ENCODE measurements around the gene C19orf47.
"Not testable (repeated sequence)": the region's sequence is repeated elsewhere in the genome, so short reads cannot be mapped to it uniquely, and the experiment has no call there.

C19orf47 gene

GRCh38 chr19:40344422-40344821 is 3.8 kb downstream of the C19orf47 start:
- no peak for TF ChIP-seq ZNF274 (IDR thresholded peaks at IDR 0.05; ENCODE audit: low read depth, low read length)
- H3K4me3 ChIP-seq (ENCODE audit: low read length) = no peak overlapping the region

- TF ChIP-seq ZNF274 (IDR thresholded peaks at IDR 0.05; ENCODE audit: low read depth, low read length) = no peak
- H3K4me3 ChIP-seq (ENCODE audit: low read length) = no peak overlapping the region
Observed at GRCh38 chr19:40342644-40343311, 5.4 kb downstream of the C19orf47 start.

- H3K4me3 ChIP-seq (ENCODE audit: low read length) = no peak overlapping the region
- no peak for TF ChIP-seq ZNF274 (IDR thresholded peaks at IDR 0.05; ENCODE audit: low read depth, low read length)
Observed at GRCh38 chr19:40341601-40342482, 6.4 kb downstream of the C19orf47 start.

- H3K4me3 ChIP-seq (ENCODE audit: low read length) = no peak overlapping the region
- TF ChIP-seq ZNF274 (IDR thresholded peaks at IDR 0.05; ENCODE audit: low read depth, low read length) = no peak
Observed at GRCh38 chr19:40339018-40339728, 9.0 kb downstream of the C19orf47 start.

- TF ChIP-seq ZNF274 (IDR thresholded peaks at IDR 0.05; ENCODE audit: low read depth, low read length) = no peak
- H3K4me3 ChIP-seq (ENCODE audit: low read length) = no peak overlapping the region
Observed at GRCh38 chr19:40337594-40337993, 10.6 kb downstream of the C19orf47 start.

- H3K4me3 ChIP-seq (ENCODE audit: low read length) = no peak overlapping the region
- TF ChIP-seq ZNF274 (IDR thresholded peaks at IDR 0.05; ENCODE audit: low read depth, low read length) = no peak
Observed at GRCh38 chr19:40337107-40337506, 11.1 kb downstream of the C19orf47 start.

GRCh38 chr19:40336601-40336900 is 11.6 kb downstream of the C19orf47 start:
- H3K4me3 ChIP-seq (ENCODE audit: low read length) = no peak overlapping the region
- no peak for TF ChIP-seq ZNF274 (IDR thresholded peaks at IDR 0.05; ENCODE audit: low read depth, low read length)

- H3K4me3 ChIP-seq (ENCODE audit: low read length) = no peak overlapping the region
- TF ChIP-seq ZNF274 (IDR thresholded peaks at IDR 0.05; ENCODE audit: low read depth, low read length) = no peak
Observed at GRCh38 chr19:40335855-40336600, 12.2 kb downstream of the C19orf47 start.

GRCh38 chr19:40335101-40335500 is 13.1 kb downstream of the C19orf47 start:
- TF ChIP-seq ZNF274 (IDR thresholded peaks at IDR 0.05; ENCODE audit: low read depth, low read length) = no peak
- H3K4me3 ChIP-seq (ENCODE audit: low read length) = no peak overlapping the region

- not testable (repeated sequence) for H3K4me3 ChIP-seq (ENCODE audit: low read length)
Observed at GRCh38 chr19:40333083-40333482, 15.1 kb downstream of the C19orf47 start.

- TF ChIP-seq ZNF274 (IDR thresholded peaks at IDR 0.05; ENCODE audit: low read depth, low read length) = no peak
- H3K4me3 ChIP-seq (ENCODE audit: low read length) = no peak overlapping the region
Observed at GRCh38 chr19:40332669-40333068, 15.5 kb downstream of the C19orf47 start.

- H3K4me3 ChIP-seq (ENCODE audit: low read length) = no peak overlapping the region
- TF ChIP-seq ZNF274 (IDR thresholded peaks at IDR 0.05; ENCODE audit: low read depth, low read length) = no peak
Observed at GRCh38 chr19:40331052-40331451, 17.1 kb downstream of the C19orf47 start.

- no peak for TF ChIP-seq ZNF274 (IDR thresholded peaks at IDR 0.05; ENCODE audit: low read depth, low read length)
- no peak overlapping the region for H3K4me3 ChIP-seq (ENCODE audit: low read length)
Observed at GRCh38 chr19:40326201-40326600, 22.0 kb downstream of the C19orf47 start.

GRCh38 chr19:40323705-40324104 is 24.5 kb downstream of the C19orf47 start:
- no peak for TF ChIP-seq ZNF274 (IDR thresholded peaks at IDR 0.05; ENCODE audit: low read depth, low read length)
- H3K4me3 ChIP-seq (ENCODE audit: low read length) = no peak overlapping the region

All from GM08714 (cell line).